OCI-LY3 (cell line): ENCODE data around the gene HSPA12B.

Experiments used
- CTCF ChIP-seq: fragments of 200-600, 300-600 bp; sonication (generic); IDR thresholded peaks from 2 replicates; pipeline ENCODE4 v1.5.1; 2014; ENCODE audit warnings: antibody characterized with exemption, low read length, low read depth
- EZH2phosphoT487 ChIP-seq: fragments of 200-600 bp; shearing (Covaris generic); IDR thresholded peaks from 2 replicates; pipeline ENCODE4 v1.6.1; 2018; ENCODE audit warnings: antibody characterized with exemption, mixed run types, low read depth

- TF ChIP-seq CTCF (no peak), EZH2phosphoT487 (no peak)
Measured at GRCh38 chr20:3800878-3801260, 68.4 kb downstream of the HSPA12B start.
